H9 (cell line): Measurements from ENCODE around the gene BRD8. TPM values are rescaled to one million over a fixed set of nuclear protein-coding genes. Genes with fewer than 3 reads are reported as not detected.

Experiments
- DNase-seq: peaks from one replicate; pipeline ENCODE4 v3.0.0-alpha.2; 2017
- H2AFZ ChIP-seq: one replicate; pipeline ENCODE4 v1.6.1; 2013; ENCODE audit warnings: mild to moderate bottlenecking, low read length, control low read depth, moderate library complexity
- H2AK5ac ChIP-seq: 2 replicates; pipeline ENCODE4 v1.6.1; 2013; ENCODE audit warnings: low read length, control low read depth, mixed read lengths; ENCODE audit not compliant: insufficient read length
- H2BK120ac ChIP-seq: one replicate; pipeline ENCODE4 v1.6.1; 2013; ENCODE audit warnings: low read depth, mild to moderate bottlenecking, low read length, control low read depth, inconsistent platforms; ENCODE audit not compliant: poor library complexity, severe bottlenecking
- H2BK12ac ChIP-seq: 2 replicates; pipeline ENCODE4 v1.6.1; 2013; ENCODE audit warnings: low read length, control low read depth, mixed read lengths, low read depth; ENCODE audit not compliant: insufficient read length
- H2BK15ac ChIP-seq: 2 replicates; pipeline ENCODE4 v1.6.1; 2013; ENCODE audit warnings: low read depth, low read length, control low read depth
- H2BK20ac ChIP-seq: one replicate; pipeline ENCODE4 v1.6.1; 2013; ENCODE audit warnings: low read depth, mild to moderate bottlenecking, low read length, control low read depth, inconsistent platforms; ENCODE audit not compliant: poor library complexity, severe bottlenecking
- H2BK5ac ChIP-seq: 2 replicates; pipeline ENCODE4 v1.6.1; 2013; ENCODE audit warnings: low read length, control low read depth, mixed read lengths; ENCODE audit not compliant: insufficient read length
- H3K14ac ChIP-seq: 2 replicates; pipeline ENCODE4 v1.6.1; 2013; ENCODE audit warnings: low read length, control low read depth; ENCODE audit not compliant: insufficient read depth
- H3K18ac ChIP-seq: 2 replicates; pipeline ENCODE4 v1.6.1; 2013; ENCODE audit warnings: low read depth, mild to moderate bottlenecking, mixed read lengths, low read length, control low read depth; ENCODE audit not compliant: insufficient read length
- H3K23ac ChIP-seq: 2 replicates; pipeline ENCODE4 v1.6.1; 2013; ENCODE audit warnings: low read length, control low read depth, mixed read lengths, low read depth; ENCODE audit not compliant: insufficient read length
- H3K23me2 ChIP-seq: 2 replicates; pipeline ENCODE4 v1.6.1; 2013; ENCODE audit warnings: low read depth, mild to moderate bottlenecking, mixed read lengths, low read length, control low read depth; ENCODE audit not compliant: insufficient read length, poor library complexity, severe bottlenecking
- H3K27ac ChIP-seq: 2 replicates; pipeline ENCODE4 v1.5.1; 2013; ENCODE audit warnings: low read length, control low read depth, mixed read lengths, low read depth; ENCODE audit not compliant: insufficient read length
- H3K27me3 ChIP-seq: 2 replicates; pipeline ENCODE4 v1.6.1; 2013; ENCODE audit warnings: low read length, control low read depth, inconsistent platforms; ENCODE audit not compliant: insufficient read depth
- H3K4ac ChIP-seq: 2 replicates; pipeline ENCODE4 v1.6.1; 2013; ENCODE audit warnings: low read depth, mild to moderate bottlenecking, control low read depth, inconsistent platforms, low read length, moderate library complexity
- H3K4me1 ChIP-seq: 2 replicates; pipeline ENCODE4 v1.6.1; 2013; ENCODE audit warnings: low read length, control low read depth, inconsistent platforms; ENCODE audit not compliant: insufficient read depth
- H3K4me2 ChIP-seq: 2 replicates; pipeline ENCODE4 v1.6.1; 2013; ENCODE audit warnings: low read length, control low read depth, mixed read lengths; ENCODE audit not compliant: insufficient read length, insufficient read depth
- H3K56ac ChIP-seq: 2 replicates; pipeline ENCODE4 v1.6.1; 2013; ENCODE audit warnings: low read depth, mild to moderate bottlenecking, mixed read lengths, low read length, control low read depth; ENCODE audit not compliant: insufficient read length
- H3K79me1 ChIP-seq: 2 replicates; pipeline ENCODE4 v1.6.1; 2013; ENCODE audit warnings: low read depth, mild to moderate bottlenecking, moderate library complexity, low read length, control low read depth, inconsistent platforms; ENCODE audit not compliant: insufficient read depth, poor library complexity, severe bottlenecking
- H3K79me2 ChIP-seq: 2 replicates; pipeline ENCODE4 v1.6.1; 2013; ENCODE audit warnings: low read length, control low read depth, inconsistent platforms; ENCODE audit not compliant: insufficient read depth
- H3K9ac ChIP-seq: 2 replicates; pipeline ENCODE4 v1.6.1; 2013; ENCODE audit warnings: low read length, control low read depth, mixed read lengths; ENCODE audit not compliant: insufficient read length; ENCODE audit errors: extremely low read depth
- H3K9me3 ChIP-seq: one replicate; pipeline ENCODE4 v1.6.1; 2013; ENCODE audit warnings: low read depth, low read length, inconsistent platforms; ENCODE audit not compliant: control insufficient read depth
- H3T11ph ChIP-seq: one replicate; pipeline ENCODE4 v1.6.1; 2013; ENCODE audit warnings: mild to moderate bottlenecking, low read length, control low read depth, inconsistent platforms
- H4K20me1 ChIP-seq: one replicate; pipeline ENCODE4 v1.6.1; 2013; ENCODE audit not compliant: control insufficient read depth, insufficient read length, insufficient read depth
- H4K5ac ChIP-seq: 2 replicates; pipeline ENCODE4 v1.6.1; 2013; ENCODE audit warnings: low read depth, mild to moderate bottlenecking, mixed read lengths, low read length, control low read depth; ENCODE audit not compliant: insufficient read length
- H4K8ac ChIP-seq: replicated peaks from 2 replicates; pipeline ENCODE4 v1.6.1; 2013; ENCODE audit warnings: low read length, control low read depth, mixed read lengths, low read depth; ENCODE audit not compliant: insufficient read length
- H4K91ac ChIP-seq: 2 replicates; pipeline ENCODE4 v1.6.1; 2013; ENCODE audit warnings: low read depth, mild to moderate bottlenecking, moderate library complexity, mixed read lengths, low read length, control low read depth; ENCODE audit not compliant: insufficient read length
- H3K27ac Mint-ChIP-seq, 3 experiments: 2 replicates in 2 of 3; 3 replicates in 1 of 3; pipeline ENCODE4 v1.8.0; 2020 to 2021; ENCODE audit warnings: mixed read lengths in 3 of 3, mild to moderate bottlenecking in 1 of 3, moderate library complexity in 1 of 3
- H3K27me3 Mint-ChIP-seq: 2 replicates; pipeline ENCODE4 v1.8.0; 2021; ENCODE audit warnings: low read depth, mild to moderate bottlenecking, moderate library complexity, mixed read lengths
- H3K36me3 Mint-ChIP-seq, 3 experiments: 2 replicates in 2 of 3; 3 replicates in 1 of 3; pipeline ENCODE4 v1.8.0; 2020 to 2021; ENCODE audit warnings: low read depth in 3 of 3, mixed read lengths in 3 of 3; ENCODE audit not compliant: insufficient read depth in 1 of 3
- H3K4me1 Mint-ChIP-seq, 2 experiments: 2 replicates each; pipeline ENCODE4 v1.8.0; 2020; ENCODE audit warnings: mixed read lengths in 2 of 2
- H3K4me3 Mint-ChIP-seq, 2 experiments: 2 replicates in 1 of 2; 3 replicates in 1 of 2; pipeline ENCODE4 v1.8.0; 2020 to 2021; ENCODE audit warnings: mild to moderate bottlenecking in 2 of 2, mixed read lengths in 2 of 2, moderate library complexity in 1 of 2
- H3K9me3 Mint-ChIP-seq, 2 experiments: 2 replicates in 1 of 2; 3 replicates in 1 of 2; pipeline ENCODE4 v1.8.0; 2020; ENCODE audit warnings: mild to moderate bottlenecking in 2 of 2, mixed read lengths in 2 of 2, moderate library complexity in 1 of 2
- WGBS: extraction: QIAGEN DNeasy Blood & Tissue Kit; methylation state at CpG from one replicate; pipeline ENCODE4 v1.1.7; 2013; ENCODE audit warnings: missing lambda C conversion rate, low lambda C conversion rate, mixed read lengths; ENCODE audit not compliant: insufficient read length; ENCODE audit errors: extremely low coverage; 5-methylcytosine and 5-hydroxymethylcytosine counted together
- total RNA-seq: library from RNA; stranded (reverse); gene quantifications from 2 replicates; pipeline ENCODE4 v1.2.1, GENCODE V29; 2021
- TF ChIP-seq, protein P1 (sequence below): fragments of 200-600 bp; sonication (generic); conservative IDR thresholded peaks from 3 replicates; pipeline ENCODE4 v1.8.0; 2021; ENCODE audit warnings: antibody characterized with exemption, mild to moderate bottlenecking

The BRD8 gene
- total RNA-seq, 1 experiment from 2014 or later, result 67.9 TPM

DNA sequence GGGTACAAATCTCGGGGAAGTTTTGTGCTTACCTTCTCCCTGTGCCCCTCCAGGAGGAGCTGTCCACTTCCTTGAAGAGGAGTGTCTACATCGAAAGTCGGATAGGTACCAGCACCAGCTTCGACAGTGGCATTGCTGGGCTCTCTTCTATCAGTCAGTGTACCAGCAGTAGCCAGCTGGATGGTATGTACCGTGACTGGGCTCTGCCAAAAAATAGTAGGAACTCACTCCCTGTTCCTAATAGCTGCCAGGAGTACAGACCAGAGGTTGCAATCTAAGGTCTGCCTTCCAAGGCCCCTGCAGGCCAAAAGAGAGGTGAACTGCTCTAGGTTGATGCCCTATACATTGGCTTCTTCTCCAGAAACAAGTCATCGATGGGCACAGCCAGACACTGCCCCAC is 4.4 kb upstream of the BRD8 start:
- H3K9ac ChIP-seq, result no peak overlapping the region
- H3K4me1 ChIP-seq, result no peaks in the 10 kb centered on the region
- no peak overlapping the region for H3T11ph ChIP-seq
- H2BK5ac ChIP-seq, result no peak overlapping the region
- no peaks in the 10 kb centered on the region for H3K79me2 ChIP-seq
- H3K4ac ChIP-seq, result no peak overlapping the region
- no peaks in the 10 kb centered on the region for H3K79me1 ChIP-seq
- H2BK120ac ChIP-seq, result no peak overlapping the region
- H2BK15ac ChIP-seq, result no peak overlapping the region
- no peak overlapping the region for H3K56ac ChIP-seq
- Mint-ChIP-seq H3K27ac (no peak overlapping the region), H3K9me3 (no peaks in the 10 kb centered on the region), H3K36me3 (peaks cover 48 to 70% (median 70%) of the 10 kb centered on the region in 3 experiments; a peak in 6 of 7 replicates), H3K27me3 (no peaks in the 10 kb centered on the region), H3K4me3 (no peak overlapping the region), H3K4me1 (peaks cover 7 to 11% of the 10 kb centered on the region in 2 experiments)
- no peak overlapping the region for H3K4me2 ChIP-seq
- no peak overlapping the region for H4K8ac ChIP-seq
- H3K23me2 ChIP-seq, result peaks cover 8% of the 10 kb centered on the region
- H3K18ac ChIP-seq, result no peak overlapping the region
- TF ChIP-seq, protein P1, sequence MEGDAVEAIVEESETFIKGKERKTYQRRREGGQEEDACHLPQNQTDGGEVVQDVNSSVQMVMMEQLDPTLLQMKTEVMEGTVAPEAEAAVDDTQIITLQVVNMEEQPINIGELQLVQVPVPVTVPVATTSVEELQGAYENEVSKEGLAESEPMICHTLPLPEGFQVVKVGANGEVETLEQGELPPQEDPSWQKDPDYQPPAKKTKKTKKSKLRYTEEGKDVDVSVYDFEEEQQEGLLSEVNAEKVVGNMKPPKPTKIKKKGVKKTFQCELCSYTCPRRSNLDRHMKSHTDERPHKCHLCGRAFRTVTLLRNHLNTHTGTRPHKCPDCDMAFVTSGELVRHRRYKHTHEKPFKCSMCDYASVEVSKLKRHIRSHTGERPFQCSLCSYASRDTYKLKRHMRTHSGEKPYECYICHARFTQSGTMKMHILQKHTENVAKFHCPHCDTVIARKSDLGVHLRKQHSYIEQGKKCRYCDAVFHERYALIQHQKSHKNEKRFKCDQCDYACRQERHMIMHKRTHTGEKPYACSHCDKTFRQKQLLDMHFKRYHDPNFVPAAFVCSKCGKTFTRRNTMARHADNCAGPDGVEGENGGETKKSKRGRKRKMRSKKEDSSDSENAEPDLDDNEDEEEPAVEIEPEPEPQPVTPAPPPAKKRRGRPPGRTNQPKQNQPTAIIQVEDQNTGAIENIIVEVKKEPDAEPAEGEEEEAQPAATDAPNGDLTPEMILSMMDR, result no peak
- no peak overlapping the region for H2AFZ ChIP-seq
- H3K27me3 ChIP-seq, result no peaks in the 10 kb centered on the region
- H3K9me3 ChIP-seq, result no peaks in the 10 kb centered on the region
- no peak overlapping the region for H4K91ac ChIP-seq
- H3K14ac ChIP-seq, result no peak overlapping the region
- H3K23ac ChIP-seq, result no peak overlapping the region
- H2BK12ac ChIP-seq, result no peak overlapping the region
- H3K27ac ChIP-seq, result no peak overlapping the region
- H4K20me1 ChIP-seq, result no peaks in the 10 kb centered on the region
- no peak overlapping the region for H2BK20ac ChIP-seq
- no peak overlapping the region for H4K5ac ChIP-seq
- no peak for DNase-seq
- H2AK5ac ChIP-seq, result no peak overlapping the region
- no CpG with 5 or more reads among the region's 6 CpGs for WGBS
